K562 (cell line): Measurements from ENCODE around the gene SLC28A1. TPM values are rescaled to one million over a fixed set of nuclear protein-coding genes. Genes with fewer than 3 reads are reported as not detected.

Experiments used
- CTBP1 ChIP-seq: fragments of 450-650 bp; IDR thresholded peaks from 2 replicates; pipeline ENCODE4 v1.6.1; 2016; ENCODE audit warnings: borderline replicate concordance
- HDAC2 ChIP-seq: fragments of 450-650 bp; IDR thresholded peaks from 2 replicates; pipeline ENCODE4 v1.6.1; 2016; ENCODE audit warnings: mild to moderate bottlenecking
- MAZ ChIP-seq, 2 experiments: fragments of 450-650 bp in 1 of 2; sonication (generic) in 1 of 2; formaldehyde crosslinking; IDR thresholded peaks in 1 of 2; conservative IDR thresholded peaks in 1 of 2; 2 replicates each; pipeline versions ENCODE4 v1.4.0 to v1.5.0; 2020; ENCODE audit warnings: mild to moderate bottlenecking in 1 of 2, missing genetic modification reagents in 1 of 2
- NRF1 ChIP-seq, 2 experiments: fragments of 450-650 bp; IDR thresholded peaks in 1 of 2; conservative IDR thresholded peaks in 1 of 2; 2 replicates each; pipeline ENCODE4 v1.6.1; 2014; ENCODE audit warnings: mild to moderate bottlenecking in 2 of 2
- RBM34 ChIP-seq: fragments of 200-400 bp; formaldehyde crosslinking; IDR thresholded peaks from 2 replicates; pipeline ENCODE4 v1.6.1; 2018; ENCODE audit warnings: low read length, borderline replicate concordance; ENCODE audit not compliant: insufficient read depth
- SPI1 ChIP-seq: IDR thresholded peaks from 2 replicates; pipeline ENCODE4 v1.6.1; 2011; ENCODE audit warnings: low read depth, low read length, control low read depth, borderline replicate concordance
- polyA plus RNA-seq, 8 experiments: library from polyadenylated mRNA; depleted of rRNA in 4 of 8; stranded (reverse) in 5 of 8; unstranded in 3 of 8; fragments of >200 nt; fragmentation: Nextera tagmentation in 2 of 8; fragmentation: Illumina TruSeq in 1 of 8; extraction: Ambion mirVana in 2 of 8; extraction: Trizol in 1 of 8; gene quantifications; 2 replicates each; pipeline versions ENCODE4 v1.2.1 to v1.2.3, GENCODE V29; 2011 to 2014; ENCODE audit warnings: inconsistent platforms in 1 of 8, missing spikeins in 1 of 8
- total RNA-seq, 7 experiments: library from RNA; depleted of rRNA in 6 of 7; stranded (reverse); fragments of >200 nt in 6 of 7; fragmentation: Illumina TruSeq in 2 of 7; extraction: Trizol in 2 of 7; gene quantifications; 2 replicates each; pipeline versions ENCODE4 v1.2.1 to v1.2.3, GENCODE V29; 2011 to 2021; ENCODE audit warnings: low replicate concordance in 1 of 7
- TF ChIP-seq, protein P1 (sequence below), 2 experiments: fragments of 450-650 bp in 1 of 2; sonication (generic) in 1 of 2; formaldehyde crosslinking in 1 of 2; IDR thresholded peaks; 2 replicates each; pipeline versions ENCODE4 v1.7.1 to v1.9.0; 2016 to 2022; ENCODE audit warnings: inconsistent platforms in 1 of 2, mild to moderate bottlenecking in 1 of 2, missing genetic modification reagents in 1 of 2
- TF ChIP-seq, protein P2 (sequence below), 2 experiments: fragments of 450-650 bp; conservative IDR thresholded peaks; 2 replicates each; pipeline ENCODE4 v1.6.1; 2017; ENCODE audit warnings: mild to moderate bottlenecking in 2 of 2, moderate library complexity in 2 of 2
- TF ChIP-seq, protein P3 (sequence below), 2 experiments: fragments of 450-650 bp; IDR thresholded peaks; 2 replicates each; pipeline ENCODE4 v1.6.1; 2018; ENCODE audit warnings: mild to moderate bottlenecking in 2 of 2, low read depth in 1 of 2; ENCODE audit not compliant: partially characterized antibody in 2 of 2

Gene SLC28A1
- total and polyA plus RNA-seq, 9 of the 15 experiments (the other 6 are each of a cell fraction or from before 2014, with no cell fraction given) = 0.04 TPM; not detected in 8

DNA sequence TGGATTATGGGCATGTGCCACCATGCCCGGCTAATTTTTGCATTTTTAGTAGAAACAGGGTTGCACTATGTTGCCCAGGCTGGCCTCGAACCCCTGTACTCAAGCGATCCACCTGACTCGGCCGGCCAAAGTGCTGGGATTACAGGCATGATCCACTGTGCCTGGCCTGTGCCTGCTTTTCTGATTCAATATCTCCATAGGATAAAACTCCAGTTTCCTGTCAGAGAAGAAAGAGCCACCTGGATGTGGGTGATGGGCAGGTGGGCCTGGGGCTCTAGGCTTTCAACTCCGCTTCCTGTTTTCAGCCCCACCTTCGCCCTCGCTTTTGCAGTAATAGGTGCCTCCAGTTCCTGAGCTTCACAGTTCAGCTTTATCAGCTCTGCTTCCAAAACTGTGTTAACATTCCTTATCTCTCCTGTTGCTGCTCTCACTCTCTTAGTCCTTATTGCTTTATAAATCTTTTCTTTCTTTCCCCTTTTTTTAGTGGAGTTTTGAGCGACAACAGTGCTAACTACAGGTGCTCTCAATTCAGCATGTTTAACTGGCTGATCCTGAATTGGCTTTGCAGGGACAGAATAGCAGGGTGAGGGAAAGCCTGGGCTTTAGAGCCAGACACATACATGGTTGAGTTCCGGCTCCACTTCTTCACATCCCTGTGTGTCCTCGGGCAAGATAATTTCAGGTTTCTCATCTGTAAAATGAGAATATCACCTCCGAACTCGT lies 76.1 kb downstream of the SLC28A1 start (continued):
- TF ChIP-seq HDAC2 (0 out of 2 replicates have a peak, but pooled peaks have one; percentile 41), RBM34 (no peak), MAZ (CRISPR knock-in tag; conservative IDR thresholded peaks at IDR 0.05 in 1 of 2, IDR thresholded peaks at IDR 0.05 in 1 of 2) (0 out of 4 replicates have a peak, but pooled peaks of 1 of the 2 experiments have one; percentile 16), NRF1 (conservative IDR thresholded peaks at IDR 0.05 in 1 of 2, IDR thresholded peaks at IDR 0.05 in 1 of 2) (peak in 1 of 2 experiments; percentile 21; a peak in 1 of 4 replicates), SPI1 (peak; percentile 85), CTBP1 (peak; percentile 53; the same call in 1 of the 2 replicates)
- TF ChIP-seq, protein P1, sequence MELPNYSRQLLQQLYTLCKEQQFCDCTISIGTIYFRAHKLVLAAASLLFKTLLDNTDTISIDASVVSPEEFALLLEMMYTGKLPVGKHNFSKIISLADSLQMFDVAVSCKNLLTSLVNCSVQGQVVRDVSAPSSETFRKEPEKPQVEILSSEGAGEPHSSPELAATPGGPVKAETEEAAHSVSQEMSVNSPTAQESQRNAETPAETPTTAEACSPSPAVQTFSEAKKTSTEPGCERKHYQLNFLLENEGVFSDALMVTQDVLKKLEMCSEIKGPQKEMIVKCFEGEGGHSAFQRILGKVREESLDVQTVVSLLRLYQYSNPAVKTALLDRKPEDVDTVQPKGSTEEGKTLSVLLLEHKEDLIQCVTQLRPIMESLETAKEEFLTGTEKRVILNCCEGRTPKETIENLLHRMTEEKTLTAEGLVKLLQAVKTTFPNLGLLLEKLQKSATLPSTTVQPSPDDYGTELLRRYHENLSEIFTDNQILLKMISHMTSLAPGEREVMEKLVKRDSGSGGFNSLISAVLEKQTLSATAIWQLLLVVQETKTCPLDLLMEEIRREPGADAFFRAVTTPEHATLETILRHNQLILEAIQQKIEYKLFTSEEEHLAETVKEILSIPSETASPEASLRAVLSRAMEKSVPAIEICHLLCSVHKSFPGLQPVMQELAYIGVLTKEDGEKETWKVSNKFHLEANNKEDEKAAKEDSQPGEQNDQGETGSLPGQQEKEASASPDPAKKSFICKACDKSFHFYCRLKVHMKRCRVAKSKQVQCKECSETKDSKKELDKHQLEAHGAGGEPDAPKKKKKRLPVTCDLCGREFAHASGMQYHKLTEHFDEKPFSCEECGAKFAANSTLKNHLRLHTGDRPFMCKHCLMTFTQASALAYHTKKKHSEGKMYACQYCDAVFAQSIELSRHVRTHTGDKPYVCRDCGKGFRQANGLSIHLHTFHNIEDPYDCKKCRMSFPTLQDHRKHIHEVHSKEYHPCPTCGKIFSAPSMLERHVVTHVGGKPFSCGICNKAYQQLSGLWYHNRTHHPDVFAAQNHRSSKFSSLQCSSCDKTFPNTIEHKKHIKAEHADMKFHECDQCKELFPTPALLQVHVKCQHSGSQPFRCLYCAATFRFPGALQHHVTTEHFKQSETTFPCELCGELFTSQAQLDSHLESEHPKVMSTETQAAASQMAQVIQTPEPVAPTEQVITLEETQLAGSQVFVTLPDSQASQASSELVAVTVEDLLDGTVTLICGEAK (IDR thresholded peaks at IDR 0.05) = 0 out of 2 replicates have a peak, but pooled peaks have one; percentile 35
- TF ChIP-seq, protein P1 (CRISPR knock-in tag; IDR thresholded peaks at IDR 0.05) = no peak
- TF ChIP-seq, protein P2, sequence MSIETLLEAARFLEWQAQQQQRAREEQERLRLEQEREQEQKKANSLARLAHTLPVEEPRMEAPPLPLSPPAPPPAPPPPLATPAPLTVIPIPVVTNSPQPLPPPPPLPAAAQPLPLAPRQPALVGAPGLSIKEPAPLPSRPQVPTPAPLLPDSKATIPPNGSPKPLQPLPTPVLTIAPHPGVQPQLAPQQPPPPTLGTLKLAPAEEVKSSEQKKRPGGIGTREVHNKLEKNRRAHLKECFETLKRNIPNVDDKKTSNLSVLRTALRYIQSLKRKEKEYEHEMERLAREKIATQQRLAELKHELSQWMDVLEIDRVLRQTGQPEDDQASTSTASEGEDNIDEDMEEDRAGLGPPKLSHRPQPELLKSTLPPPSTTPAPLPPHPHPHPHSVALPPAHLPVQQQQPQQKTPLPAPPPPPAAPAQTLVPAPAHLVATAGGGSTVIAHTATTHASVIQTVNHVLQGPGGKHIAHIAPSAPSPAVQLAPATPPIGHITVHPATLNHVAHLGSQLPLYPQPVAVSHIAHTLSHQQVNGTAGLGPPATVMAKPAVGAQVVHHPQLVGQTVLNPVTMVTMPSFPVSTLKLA (conservative IDR thresholded peaks at IDR 0.05) = 0 out of 4 replicates have a peak, but pooled peaks of 1 of the 2 experiments have one; percentile 5
- TF ChIP-seq, protein P3, sequence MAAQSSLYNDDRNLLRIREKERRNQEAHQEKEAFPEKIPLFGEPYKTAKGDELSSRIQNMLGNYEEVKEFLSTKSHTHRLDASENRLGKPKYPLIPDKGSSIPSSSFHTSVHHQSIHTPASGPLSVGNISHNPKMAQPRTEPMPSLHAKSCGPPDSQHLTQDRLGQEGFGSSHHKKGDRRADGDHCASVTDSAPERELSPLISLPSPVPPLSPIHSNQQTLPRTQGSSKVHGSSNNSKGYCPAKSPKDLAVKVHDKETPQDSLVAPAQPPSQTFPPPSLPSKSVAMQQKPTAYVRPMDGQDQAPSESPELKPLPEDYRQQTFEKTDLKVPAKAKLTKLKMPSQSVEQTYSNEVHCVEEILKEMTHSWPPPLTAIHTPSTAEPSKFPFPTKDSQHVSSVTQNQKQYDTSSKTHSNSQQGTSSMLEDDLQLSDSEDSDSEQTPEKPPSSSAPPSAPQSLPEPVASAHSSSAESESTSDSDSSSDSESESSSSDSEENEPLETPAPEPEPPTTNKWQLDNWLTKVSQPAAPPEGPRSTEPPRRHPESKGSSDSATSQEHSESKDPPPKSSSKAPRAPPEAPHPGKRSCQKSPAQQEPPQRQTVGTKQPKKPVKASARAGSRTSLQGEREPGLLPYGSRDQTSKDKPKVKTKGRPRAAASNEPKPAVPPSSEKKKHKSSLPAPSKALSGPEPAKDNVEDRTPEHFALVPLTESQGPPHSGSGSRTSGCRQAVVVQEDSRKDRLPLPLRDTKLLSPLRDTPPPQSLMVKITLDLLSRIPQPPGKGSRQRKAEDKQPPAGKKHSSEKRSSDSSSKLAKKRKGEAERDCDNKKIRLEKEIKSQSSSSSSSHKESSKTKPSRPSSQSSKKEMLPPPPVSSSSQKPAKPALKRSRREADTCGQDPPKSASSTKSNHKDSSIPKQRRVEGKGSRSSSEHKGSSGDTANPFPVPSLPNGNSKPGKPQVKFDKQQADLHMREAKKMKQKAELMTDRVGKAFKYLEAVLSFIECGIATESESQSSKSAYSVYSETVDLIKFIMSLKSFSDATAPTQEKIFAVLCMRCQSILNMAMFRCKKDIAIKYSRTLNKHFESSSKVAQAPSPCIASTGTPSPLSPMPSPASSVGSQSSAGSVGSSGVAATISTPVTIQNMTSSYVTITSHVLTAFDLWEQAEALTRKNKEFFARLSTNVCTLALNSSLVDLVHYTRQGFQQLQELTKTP (IDR thresholded peaks at IDR 0.05; ENCODE audit: low read depth in 1 of 2, partially characterized antibody in 2 of 2) = peak in 1 of 2 experiments; percentile 32
